ENCODE measurements around the gene POLR1D.

The POLR1D gene

GRCh38 chr13:27654816-27655215, 33.1 kb downstream of the POLR1D start:
- no peak for DNase-seq (ENCODE audit: low read depth)
- no peak for TF ChIP-seq CTCF (IDR thresholded peaks at IDR 0.05; ENCODE audit: control insufficient read depth, insufficient read depth, low read depth, low read length, missing control alignments)
- no peak overlapping the region for H3K4me3 ChIP-seq (ENCODE audit: control insufficient read depth, low read depth, low read length)

- DNase-seq (ENCODE audit: low read depth) = no peak
- no peak for TF ChIP-seq CTCF (IDR thresholded peaks at IDR 0.05; ENCODE audit: control insufficient read depth, insufficient read depth, low read depth, low read length, missing control alignments)
- H3K4me3 ChIP-seq (ENCODE audit: control insufficient read depth, low read depth, low read length) = no peak overlapping the region
These were observed 36.0 kb downstream of the POLR1D start for GRCh38 chr13:27657724-27658123.

DNA sequence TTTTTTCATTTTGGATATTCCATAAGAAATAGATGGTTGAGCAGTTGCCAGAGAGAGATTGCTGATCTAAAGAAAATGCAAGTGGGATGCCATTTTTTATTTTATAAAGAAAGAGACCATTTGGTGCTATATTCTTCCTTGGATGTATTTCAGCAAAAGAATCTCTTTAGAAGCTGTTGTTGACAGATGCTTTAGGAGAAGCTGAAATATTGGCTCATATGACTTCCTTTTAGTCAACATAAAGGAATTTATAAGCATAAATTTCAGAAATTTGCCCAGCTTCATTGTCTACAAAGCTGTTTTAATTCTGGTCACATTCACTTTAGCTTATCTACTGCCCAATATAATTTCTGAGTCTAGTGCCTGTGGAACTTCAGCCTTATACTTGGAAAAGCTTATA, 36.9 kb downstream of the POLR1D start:
- no peak overlapping the region for H3K4me3 ChIP-seq (ENCODE audit: control insufficient read depth, low read depth, low read length)
- DNase-seq (ENCODE audit: low read depth) = no peak
- TF ChIP-seq CTCF (IDR thresholded peaks at IDR 0.05; ENCODE audit: control insufficient read depth, insufficient read depth, low read depth, low read length, missing control alignments) = no peak

GRCh38 chr13:27659145-27659865, 37.6 kb downstream of the POLR1D start:
- no peak for DNase-seq (ENCODE audit: low read depth)
- no peak overlapping the region for H3K4me3 ChIP-seq (ENCODE audit: control insufficient read depth, low read depth, low read length)
- no peak for TF ChIP-seq CTCF (IDR thresholded peaks at IDR 0.05; ENCODE audit: control insufficient read depth, insufficient read depth, low read depth, low read length, missing control alignments)

DNA sequence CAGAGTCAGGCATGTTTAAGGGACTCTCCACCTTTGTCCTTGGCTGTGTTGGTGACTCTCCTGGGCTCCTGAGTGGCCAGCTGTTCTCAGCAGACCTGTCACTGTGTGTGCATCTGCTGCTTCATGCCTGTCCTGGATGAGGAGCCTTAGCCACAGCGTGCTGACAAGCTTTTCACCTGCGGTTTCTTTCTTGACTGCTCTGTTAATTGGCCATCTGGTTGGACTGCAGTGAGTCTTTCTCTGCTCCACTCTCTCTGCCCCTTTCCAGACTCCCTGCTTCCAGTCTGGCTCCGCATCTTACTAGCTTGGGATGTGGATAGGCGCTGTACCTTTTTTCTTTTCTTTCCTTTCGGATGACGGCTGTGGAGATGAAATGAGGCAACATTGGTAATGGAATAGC, 38.8 kb downstream of the POLR1D start:
- no peak for DNase-seq (ENCODE audit: low read depth)
- no peak for TF ChIP-seq CTCF (IDR thresholded peaks at IDR 0.05; ENCODE audit: control insufficient read depth, insufficient read depth, low read depth, low read length, missing control alignments)

DNA sequence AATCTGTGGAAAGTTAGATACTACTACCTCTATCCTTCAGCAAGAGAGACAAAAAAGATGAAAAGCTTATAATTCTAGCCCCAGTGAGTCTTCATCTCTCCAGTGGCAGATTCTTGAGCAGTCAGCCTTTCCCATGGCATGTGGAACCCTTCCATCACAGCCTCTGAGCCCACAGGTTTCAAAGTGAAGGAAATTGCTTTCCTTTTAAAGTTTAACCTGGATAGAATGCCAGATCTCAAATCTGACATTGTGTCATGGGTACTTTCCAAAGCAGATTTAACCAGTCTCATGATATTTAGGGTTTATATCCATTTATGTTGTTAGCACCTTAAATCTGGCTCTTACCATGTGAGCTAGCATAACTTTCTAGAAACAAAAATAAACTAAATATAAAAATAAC, 39.3 kb downstream of the POLR1D start:
- DNase-seq (ENCODE audit: low read depth) = no peak
- H3K4me3 ChIP-seq (ENCODE audit: control insufficient read depth, low read depth, low read length) = no peak overlapping the region
- no peak for TF ChIP-seq CTCF (IDR thresholded peaks at IDR 0.05; ENCODE audit: control insufficient read depth, insufficient read depth, low read depth, low read length, missing control alignments)

More for the DNA sequence above, 38.8 kb downstream of the POLR1D start:
- H3K4me3 ChIP-seq (ENCODE audit: control insufficient read depth, low read depth, low read length) = no peak overlapping the region
